ENCODE results near the gene SBK1. TPM values are rescaled to one million over a fixed set of nuclear protein-coding genes. Genes with fewer than 3 reads are reported as not detected.
A peak's percentile ranks its signal among the peaks of the same experiment; 100 is the strongest.

Gene SBK1
- total RNA-seq, 2 experiments from 2014 or later = 8.5 to 9.7 TPM

- no peak overlapping the region for H3K4me3 Mint-ChIP-seq
- no peak overlapping the region for H3K27ac Mint-ChIP-seq
- peaks cover 26% of the 10 kb centered on the region for H3K4me1 Mint-ChIP-seq
- H3K27me3 Mint-ChIP-seq = no peaks in the 10 kb centered on the region
- no peak for DNase-seq
- H3K9me3 Mint-ChIP-seq = peaks cover 8% of the 10 kb centered on the region
- no peaks in the 10 kb centered on the region for H3K36me3 Mint-ChIP-seq
These were observed 18.8 kb upstream of the SBK1 start for GRCh38 chr16:28273511-28273910.

- H3K4me1 Mint-ChIP-seq = peaks cover 32% of the 10 kb centered on the region
- no peaks in the 10 kb centered on the region for H3K27me3 Mint-ChIP-seq
- no peaks in the 10 kb centered on the region for H3K36me3 Mint-ChIP-seq
- no peak for DNase-seq
- H3K9me3 Mint-ChIP-seq = peaks cover 8% of the 10 kb centered on the region
- H3K4me3 Mint-ChIP-seq = no peak overlapping the region
- no peak overlapping the region for H3K27ac Mint-ChIP-seq
These were observed 17.6 kb upstream of the SBK1 start for GRCh38 chr16:28274676-28275075.

- Mint-ChIP-seq H3K27me3 (no peaks in the 10 kb centered on the region), H3K36me3 (no peaks in the 10 kb centered on the region), H3K9me3 (peaks cover 5% of the 10 kb centered on the region), H3K4me3 (no peak overlapping the region), H3K4me1 (peaks cover 32% of the 10 kb centered on the region), H3K27ac (no peak overlapping the region)
- no peak for DNase-seq
These were observed 16.0 kb upstream of the SBK1 start for GRCh38 chr16:28276301-28276700.

- H3K4me3 Mint-ChIP-seq = peak overlapping the region; percentile 58
- no peaks in the 10 kb centered on the region for H3K9me3 Mint-ChIP-seq
- peaks cover 32% of the 10 kb centered on the region for H3K4me1 Mint-ChIP-seq
- peak; percentile 80 for DNase-seq
- no peaks in the 10 kb centered on the region for H3K27me3 Mint-ChIP-seq
- H3K27ac Mint-ChIP-seq = peak overlapping the region; percentile 67
- H3K36me3 Mint-ChIP-seq = no peaks in the 10 kb centered on the region
These were observed 14.6 kb upstream of the SBK1 start for GRCh38 chr16:28277537-28278388.

- Mint-ChIP-seq H3K9me3 (no peaks in the 10 kb centered on the region), H3K4me3 (no peak overlapping the region), H3K4me1 (peaks cover 28% of the 10 kb centered on the region), H3K36me3 (no peaks in the 10 kb centered on the region), H3K27ac (no peak overlapping the region), H3K27me3 (no peaks in the 10 kb centered on the region)
- no peak for DNase-seq
These were observed 13.3 kb upstream of the SBK1 start for GRCh38 chr16:28279006-28279405.

GRCh38 chr16:28280881-28281836 is 11.2 kb upstream of the SBK1 start:
- Mint-ChIP-seq H3K4me1 (peaks cover 23% of the 10 kb centered on the region), H3K27ac (no peak overlapping the region), H3K4me3 (no peak overlapping the region), H3K36me3 (no peaks in the 10 kb centered on the region), H3K27me3 (no peaks in the 10 kb centered on the region), H3K9me3 (no peaks in the 10 kb centered on the region)
- DNase-seq = no peak

GRCh38 chr16:28282045-28282444 is 10.3 kb upstream of the SBK1 start:
- no peaks in the 10 kb centered on the region for H3K36me3 Mint-ChIP-seq
- H3K27ac Mint-ChIP-seq = no peak overlapping the region
- no peak overlapping the region for H3K4me3 Mint-ChIP-seq
- no peak for DNase-seq
- H3K27me3 Mint-ChIP-seq = no peaks in the 10 kb centered on the region
- no peaks in the 10 kb centered on the region for H3K9me3 Mint-ChIP-seq
- H3K4me1 Mint-ChIP-seq = peaks cover 16% of the 10 kb centered on the region

GRCh38 chr16:28283173-28283572 is 9.2 kb upstream of the SBK1 start:
- Mint-ChIP-seq H3K27me3 (no peaks in the 10 kb centered on the region), H3K36me3 (no peaks in the 10 kb centered on the region), H3K9me3 (no peaks in the 10 kb centered on the region), H3K4me3 (no peak overlapping the region), H3K4me1 (peaks cover 11% of the 10 kb centered on the region), H3K27ac (no peak overlapping the region)
- DNase-seq = no peak

- H3K27ac Mint-ChIP-seq = no peak overlapping the region
- H3K27me3 Mint-ChIP-seq = no peaks in the 10 kb centered on the region
- H3K4me1 Mint-ChIP-seq = peaks cover 11% of the 10 kb centered on the region
- no peaks in the 10 kb centered on the region for H3K9me3 Mint-ChIP-seq
- DNase-seq = no peak
- no peak overlapping the region for H3K4me3 Mint-ChIP-seq
- H3K36me3 Mint-ChIP-seq = no peaks in the 10 kb centered on the region
These were observed 8.3 kb upstream of the SBK1 start for GRCh38 chr16:28283798-28284577.

- Mint-ChIP-seq H3K4me3 (no peak overlapping the region), H3K27me3 (no peaks in the 10 kb centered on the region), H3K4me1 (peaks cover 12% of the 10 kb centered on the region), H3K27ac (no peak overlapping the region), H3K36me3 (no peaks in the 10 kb centered on the region), H3K9me3 (no peaks in the 10 kb centered on the region)
- no peak for DNase-seq
These were observed 6.7 kb upstream of the SBK1 start for GRCh38 chr16:28285649-28286048.

- H3K27ac Mint-ChIP-seq = no peak overlapping the region
- peaks cover 21% of the 10 kb centered on the region for H3K4me1 Mint-ChIP-seq
- H3K9me3 Mint-ChIP-seq = no peaks in the 10 kb centered on the region
- no peak for DNase-seq
- no peaks in the 10 kb centered on the region for H3K27me3 Mint-ChIP-seq
- H3K36me3 Mint-ChIP-seq = no peaks in the 10 kb centered on the region
- no peak overlapping the region for H3K4me3 Mint-ChIP-seq
These were observed 4.2 kb upstream of the SBK1 start for GRCh38 chr16:28288114-28288513.

GRCh38 chr16:28289048-28289447 is 3.3 kb upstream of the SBK1 start:
- Mint-ChIP-seq H3K27ac (no peak overlapping the region), H3K36me3 (no peaks in the 10 kb centered on the region), H3K4me1 (peaks cover 26% of the 10 kb centered on the region), H3K4me3 (no peak overlapping the region), H3K9me3 (no peaks in the 10 kb centered on the region), H3K27me3 (no peaks in the 10 kb centered on the region)
- no peak for DNase-seq

- Mint-ChIP-seq H3K4me1 (peaks cover 38% of the 10 kb centered on the region), H3K4me3 (no peak overlapping the region), H3K9me3 (no peaks in the 10 kb centered on the region), H3K36me3 (peaks cover 3% of the 10 kb centered on the region), H3K27ac (no peak overlapping the region), H3K27me3 (no peaks in the 10 kb centered on the region)
- no peak for DNase-seq
These were observed 2.1 kb upstream of the SBK1 start for GRCh38 chr16:28289939-28290858.

GRCh38 chr16:28290859-28291254 is 1.5 kb upstream of the SBK1 start:
- Mint-ChIP-seq H3K36me3 (peaks cover 3% of the 10 kb centered on the region), H3K9me3 (no peaks in the 10 kb centered on the region), H3K4me3 (peak overlapping the region; percentile 35), H3K27ac (no peak overlapping the region), H3K4me1 (peaks cover 42% of the 10 kb centered on the region), H3K27me3 (no peaks in the 10 kb centered on the region)
- DNase-seq = no peak
